ENCODE results near the gene VIL1. TPM values are rescaled to one million over a fixed set of nuclear protein-coding genes. Genes with fewer than 3 reads are reported as not detected.

VIL1 gene
- total RNA-seq, 1 experiment from 2014 or later: 4.2 TPM

DNA sequence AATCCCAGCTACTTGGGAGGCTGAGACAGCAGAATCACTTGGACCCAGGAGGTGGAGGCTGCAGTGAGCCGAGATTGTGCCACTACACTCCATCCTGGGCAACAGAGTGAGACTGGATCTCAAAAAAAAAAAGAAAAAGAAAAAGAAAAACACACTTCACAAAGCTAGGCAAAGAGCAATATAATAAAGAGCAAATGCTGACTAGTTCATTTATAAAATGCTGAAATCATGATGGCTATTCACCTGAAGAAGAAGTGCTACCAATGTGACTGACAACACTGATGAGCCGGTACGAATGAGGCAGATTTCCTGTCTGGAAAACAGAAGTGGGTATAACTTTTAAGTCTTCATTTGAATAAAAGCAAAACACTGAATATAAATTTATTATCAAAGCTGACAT, 37.9 kb downstream of the VIL1 start:
- Histone ChIP-seq H4K91ac (ENCODE audit: insufficient read length, low read depth, low read length) (no peak overlapping the region), H3K27ac (ENCODE audit: insufficient read length, low read depth, low read length) (no peak overlapping the region), H3K56ac (ENCODE audit: insufficient read length, low read depth, low read length) (no peak overlapping the region), H3K14ac (ENCODE audit: insufficient read depth, low read length) (no peak overlapping the region), H3T11ph (ENCODE audit: low read length) (no peak overlapping the region), H2BK12ac (ENCODE audit: insufficient read length, low read depth, low read length) (no peak overlapping the region), H3K4me2 (ENCODE audit: insufficient read depth, insufficient read length, low read length) (no peak overlapping the region), H3K9ac (ENCODE audit: extremely low read depth, insufficient read length, low read length) (no peak overlapping the region), H3K27me3 (ENCODE audit: insufficient read depth, low read length) (no peaks in the 10 kb centered on the region), H4K5ac (ENCODE audit: insufficient read length, low read depth, low read length) (no peak overlapping the region), H2AFZ (ENCODE audit: low read length) (no peak overlapping the region), H3K79me2 (ENCODE audit: insufficient read depth, low read length) (no peaks in the 10 kb centered on the region), H2BK120ac (ENCODE audit: low read depth, low read length, poor library complexity, severe bottlenecking) (no peak overlapping the region), H3K4ac (ENCODE audit: low read depth, low read length) (no peak overlapping the region), H3K23me2 (ENCODE audit: insufficient read length, low read depth, low read length, poor library complexity, severe bottlenecking) (no peaks in the 10 kb centered on the region), H3K79me1 (ENCODE audit: insufficient read depth, low read depth, low read length, poor library complexity, severe bottlenecking) (no peaks in the 10 kb centered on the region), H3K4me1 (ENCODE audit: insufficient read depth, low read length) (no peaks in the 10 kb centered on the region), H3K23ac (ENCODE audit: insufficient read length, low read depth, low read length) (no peak overlapping the region), H2BK5ac (ENCODE audit: insufficient read length, low read length) (no peak overlapping the region), H2BK15ac (ENCODE audit: low read depth, low read length) (no peak overlapping the region), H4K20me1 (ENCODE audit: control insufficient read depth, insufficient read depth, insufficient read length) (no peaks in the 10 kb centered on the region), H3K18ac (ENCODE audit: insufficient read length, low read depth, low read length) (no peak overlapping the region), H2AK5ac (ENCODE audit: insufficient read length, low read length) (no peak overlapping the region), H3K9me3 (ENCODE audit: control insufficient read depth, low read depth, low read length) (no peaks in the 10 kb centered on the region), H2BK20ac (ENCODE audit: low read depth, low read length, poor library complexity, severe bottlenecking) (no peak overlapping the region), H4K8ac (replicated peaks; ENCODE audit: insufficient read length, low read depth, low read length) (no peak overlapping the region)
- Mint-ChIP-seq H3K27me3 (ENCODE audit: low read depth) (no peaks in the 10 kb centered on the region), H3K27ac (no peak overlapping the region), H3K36me3 (ENCODE audit: insufficient read depth in 1 of 3, low read depth in 3 of 3) (peaks cover 33 to 64% (median 55%) of the 10 kb centered on the region in 3 experiments), H3K4me1 (peaks cover 2 to 3% of the 10 kb centered on the region in 2 experiments; a peak in 2 of 4 replicates), H3K9me3 (peaks cover 0 to 5% of the 10 kb centered on the region in 2 experiments; a peak in 2 of 5 replicates), H3K4me3 (no peak overlapping the region)
- TF ChIP-seq, protein P1, sequence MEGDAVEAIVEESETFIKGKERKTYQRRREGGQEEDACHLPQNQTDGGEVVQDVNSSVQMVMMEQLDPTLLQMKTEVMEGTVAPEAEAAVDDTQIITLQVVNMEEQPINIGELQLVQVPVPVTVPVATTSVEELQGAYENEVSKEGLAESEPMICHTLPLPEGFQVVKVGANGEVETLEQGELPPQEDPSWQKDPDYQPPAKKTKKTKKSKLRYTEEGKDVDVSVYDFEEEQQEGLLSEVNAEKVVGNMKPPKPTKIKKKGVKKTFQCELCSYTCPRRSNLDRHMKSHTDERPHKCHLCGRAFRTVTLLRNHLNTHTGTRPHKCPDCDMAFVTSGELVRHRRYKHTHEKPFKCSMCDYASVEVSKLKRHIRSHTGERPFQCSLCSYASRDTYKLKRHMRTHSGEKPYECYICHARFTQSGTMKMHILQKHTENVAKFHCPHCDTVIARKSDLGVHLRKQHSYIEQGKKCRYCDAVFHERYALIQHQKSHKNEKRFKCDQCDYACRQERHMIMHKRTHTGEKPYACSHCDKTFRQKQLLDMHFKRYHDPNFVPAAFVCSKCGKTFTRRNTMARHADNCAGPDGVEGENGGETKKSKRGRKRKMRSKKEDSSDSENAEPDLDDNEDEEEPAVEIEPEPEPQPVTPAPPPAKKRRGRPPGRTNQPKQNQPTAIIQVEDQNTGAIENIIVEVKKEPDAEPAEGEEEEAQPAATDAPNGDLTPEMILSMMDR (conservative IDR thresholded peaks at IDR 0.05): no peak
- no peak for DNase-seq
- no CpG with 5 or more reads among the region's 3 CpGs for WGBS (ENCODE audit: extremely low coverage, insufficient read length, low lambda C conversion rate)

Measured in H9 (cell line).